ENCODE results near the gene EPO.
"Not testable (repeated sequence)": the region's sequence is repeated elsewhere in the genome, so short reads cannot be mapped to it uniquely, and the experiment has no call there.

The EPO gene

GRCh38 chr7:100744605-100745004 is 24.3 kb downstream of the EPO start:
- DNase-seq, result no peak

GRCh38 chr7:100745184-100745583 is 24.9 kb downstream of the EPO start:
- DNase-seq, result no peak

- no peak for DNase-seq
Observed at GRCh38 chr7:100752994-100753393, 32.7 kb downstream of the EPO start.

GRCh38 chr7:100753750-100754149 is 33.5 kb downstream of the EPO start:
- no peak for DNase-seq

GRCh38 chr7:100759357-100760171 is 39.3 kb downstream of the EPO start:
- no peak for DNase-seq

- DNase-seq, result not testable (repeated sequence)
Observed at GRCh38 chr7:100762841-100763240, 42.6 kb downstream of the EPO start.

- no peak for DNase-seq
Observed at GRCh38 chr7:100763556-100764140, 43.4 kb downstream of the EPO start.

GRCh38 chr7:100764841-100765240 is 44.6 kb downstream of the EPO start:
- no peak for DNase-seq

- no peak for DNase-seq
Observed at GRCh38 chr7:100765250-100765649, 45.0 kb downstream of the EPO start.

- DNase-seq, result no peak
Observed at GRCh38 chr7:100768784-100769183, 48.5 kb downstream of the EPO start.

Measured in stimulated activated CD4-positive, alpha-beta T cell treated with anti-CD3 and anti-CD28 coated beads, Interleukin-4, amount 100 ng/mL, for 4 hours (primary cell).